Common myeloid progenitor, CD34-positive (primary cell): ENCODE data around the gene NKAPD1.

Source experiments
- CTCF ChIA-PET: fragments of 350-600 bp; sonication (Branson Sonifier 250); formaldehyde crosslinking; loops from one replicate; lab custom pipeline; 2021; ENCODE audit warnings: antibody characterized with exemption; lab: Charles Lee
- POLR2A ChIA-PET: fragments of 350-600 bp; sonication (Branson Sonifier 250); formaldehyde crosslinking; loops from one replicate; lab custom pipeline; 2021; ENCODE audit warnings: antibody characterized with exemption; lab: Charles Lee
- DNase-seq, 3 donors: peaks; one replicate each; pipeline versions ENCODE4 v3.0.0 to v3.0.0-alpha.2; 2013
- H3K27ac ChIP-seq, 2 experiments: 1 replicate in 1 of 2; 2 replicates in 1 of 2; pipeline ENCODE4 v1.7.0; 2013; ENCODE audit warnings: inconsistent platforms in 2 of 2, low read length in 2 of 2, mild to moderate bottlenecking in 2 of 2, low read depth in 1 of 2, moderate library complexity in 1 of 2; ENCODE audit not compliant: severe bottlenecking in 2 of 2, insufficient read depth in 1 of 2, poor library complexity in 1 of 2
- H3K27me3 ChIP-seq, 5 experiments: replicated peaks in 2 of 5; 1 replicate in 3 of 5; 2 replicates in 2 of 5; pipeline versions ENCODE4 v1.6.1 to v1.7.0; 2013; ENCODE audit warnings: low read length in 4 of 5, mild to moderate bottlenecking in 2 of 5, moderate library complexity in 2 of 5, inconsistent platforms in 1 of 5; ENCODE audit not compliant: insufficient read depth in 5 of 5, control insufficient read depth in 4 of 5
- H3K36me3 ChIP-seq, 4 experiments: 1 replicate in 2 of 4; 2 replicates in 2 of 4; pipeline versions ENCODE4 v1.6.1 to v1.7.0; 2013; ENCODE audit warnings: low read length in 3 of 4, control low read depth in 1 of 4, mild to moderate bottlenecking in 1 of 4; ENCODE audit not compliant: control insufficient read depth in 4 of 4, insufficient read depth in 4 of 4
- H3K4me1 ChIP-seq, 4 experiments: 1 replicate in 3 of 4; 2 replicates in 1 of 4; pipeline versions ENCODE4 v1.6.1 to v1.7.1; 2013; ENCODE audit warnings: low read length in 3 of 4, mild to moderate bottlenecking in 3 of 4, control low read depth in 1 of 4, inconsistent platforms in 1 of 4, moderate library complexity in 1 of 4; ENCODE audit not compliant: control insufficient read depth in 4 of 4, insufficient read depth in 4 of 4; ENCODE audit errors: control extremely low read depth in 1 of 4
- H3K4me3 ChIP-seq, 7 experiments: 1 replicate in 4 of 7; 2 replicates in 3 of 7; pipeline versions ENCODE4 v1.5.1 to v1.7.0; 2013; ENCODE audit warnings: mild to moderate bottlenecking in 7 of 7, low read length in 6 of 7, moderate library complexity in 6 of 7, inconsistent platforms in 2 of 7, low read depth in 2 of 7, control low read depth in 1 of 7; ENCODE audit not compliant: insufficient read depth in 4 of 7, control insufficient read depth in 1 of 7; ENCODE audit errors: extremely low read depth in 1 of 7
- H3K9me3 ChIP-seq, 5 experiments: 1 replicate in 4 of 5; 2 replicates in 1 of 5; pipeline versions ENCODE4 v1.6.1 to v1.7.1; 2013; ENCODE audit warnings: low read length in 4 of 5, mild to moderate bottlenecking in 2 of 5, inconsistent platforms in 1 of 5, low read depth in 1 of 5, moderate library complexity in 1 of 5; ENCODE audit not compliant: control insufficient read depth in 4 of 5, insufficient read depth in 2 of 5; ENCODE audit errors: control extremely low read depth in 1 of 5
- WGBS: methylation state at CpG from one replicate; pipeline ENCODE4 v1.1.5; 2013; ENCODE audit not compliant: insufficient coverage; 5-methylcytosine and 5-hydroxymethylcytosine counted together

NKAPD1 gene

GRCh38 chr11:112103446-112103845, 29.3 kb downstream of the NKAPD1 start:
- H3K27me3 ChIP-seq: no peaks in the 10 kb centered on the region
- WGBS: no CpG with 5 or more reads among the region's 6 CpGs
- H3K4me1 ChIP-seq: no peaks in the 10 kb centered on the region
- POLR2A ChIA-PET: no interaction called here
- CTCF ChIA-PET: interaction anchor here (0.6 to 2.1 kb wide), 6 partner anchors 9 to 92 kb away, joined by 3 to 9 read pairs (median 3); no protein-coding TSS in a partner anchor
- H3K36me3 ChIP-seq: no peaks in the 10 kb centered on the region
- H3K27ac ChIP-seq: no peak overlapping the region
- H3K9me3 ChIP-seq: no peaks in the 10 kb centered on the region
- DNase-seq: no peak
- no peak overlapping the region for H3K4me3 ChIP-seq

GRCh38 chr11:112106070-112106469, 32.0 kb downstream of the NKAPD1 start:
- no peak overlapping the region for H3K4me3 ChIP-seq
- no peaks in the 10 kb centered on the region for H3K27me3 ChIP-seq
- no peaks in the 10 kb centered on the region for H3K36me3 ChIP-seq
- H3K27ac ChIP-seq: no peak overlapping the region
- no peaks in the 10 kb centered on the region for H3K9me3 ChIP-seq
- ChIA-PET POLR2A (no interaction called here), CTCF (interaction anchor here (2.2 to 2.3 kb wide), 2 partner anchors 8 to 9 kb away, joined by 6 to 7 read pairs; no protein-coding TSS in a partner anchor)
- H3K4me1 ChIP-seq: no peaks in the 10 kb centered on the region
- WGBS: 98% methylated on average over 6 of the region's 8 CpGs
- no peak for DNase-seq

GRCh38 chr11:112113539-112114457, 39.7 kb downstream of the NKAPD1 start:
- ChIA-PET CTCF (interaction anchor here (0.7 to 7.3 kb wide), 29 partner anchors 8 to 434 kb away, joined by 3 to 45 read pairs (median 5); partner anchors contain the start of genes BCO2, IL18, SDHD and TIMM8B), POLR2A (no interaction called here)
- Histone ChIP-seq H3K9me3 (no peaks in the 10 kb centered on the region), H3K36me3 (no peaks in the 10 kb centered on the region), H3K27me3 (no peaks in the 10 kb centered on the region), H3K4me3 (no peak overlapping the region), H3K27ac (no peak overlapping the region), H3K4me1 (peaks cover 0 to 4% (median 2%) of the 10 kb centered on the region in 4 experiments)
- 100% methylated on average over 1 of the region's 6 CpGs for WGBS
- peak; percentile 64 to 73 (median 65) for DNase-seq

- H3K4me3 ChIP-seq: no peak overlapping the region
- ChIA-PET POLR2A (no interaction called here), CTCF (interaction anchor here (0.8 to 7.3 kb wide), 25 partner anchors 8 to 272 kb away, joined by 3 to 45 read pairs (median 5); partner anchors contain the start of genes BCO2, IL18, SDHD and TIMM8B)
- H3K27ac ChIP-seq: no peak overlapping the region
- no peaks in the 10 kb centered on the region for H3K36me3 ChIP-seq
- no peak for DNase-seq
- no peaks in the 10 kb centered on the region for H3K9me3 ChIP-seq
- H3K4me1 ChIP-seq: peaks cover 0 to 4% (median 2%) of the 10 kb centered on the region in 4 experiments
- 100% methylated on average over 1 of the region's 2 CpGs for WGBS
- no peaks in the 10 kb centered on the region for H3K27me3 ChIP-seq
Observed at GRCh38 chr11:112114460-112114859, 40.4 kb downstream of the NKAPD1 start.

- H3K4me3 ChIP-seq: no peak overlapping the region
- H3K27ac ChIP-seq: no peak overlapping the region
- ChIA-PET POLR2A (no interaction called here), CTCF (interaction anchor here (1.8 to 7.3 kb wide), 5 partner anchors 13 to 171 kb away, joined by 4 to 45 read pairs (median 9); no protein-coding TSS in a partner anchor)
- H3K9me3 ChIP-seq: no peaks in the 10 kb centered on the region
- no peak for DNase-seq
- no peaks in the 10 kb centered on the region for H3K36me3 ChIP-seq
- H3K4me1 ChIP-seq: peaks cover 0 to 12% (median 7%) of the 10 kb centered on the region in 4 experiments
- 92% methylated on average over 5 of the region's 5 CpGs for WGBS
- H3K27me3 ChIP-seq: no peaks in the 10 kb centered on the region
Observed at GRCh38 chr11:112115386-112115785, 41.3 kb downstream of the NKAPD1 start.

GRCh38 chr11:112118176-112118575, 44.1 kb downstream of the NKAPD1 start:
- peak in 2 of 3 donors; percentile 54 to 64 for DNase-seq
- H3K4me1 ChIP-seq: peaks cover 0 to 14% (median 9%) of the 10 kb centered on the region in 4 experiments
- H3K9me3 ChIP-seq: no peaks in the 10 kb centered on the region
- ChIA-PET POLR2A (no interaction called here), CTCF (interaction anchor here (2.2 kb wide), 1 partner anchor 57 kb away, joined by 9 read pairs; the partner anchor contains the start of gene BCO2)
- H3K27ac ChIP-seq: no peak overlapping the region
- H3K27me3 ChIP-seq: no peaks in the 10 kb centered on the region
- WGBS: 80% methylated on average over 1 of the region's 2 CpGs
- H3K36me3 ChIP-seq: no peaks in the 10 kb centered on the region
- H3K4me3 ChIP-seq: no peak overlapping the region
